Endothelial cell of umbilical vein (primary cell): ENCODE measurements around the gene EFTUD2. TPM values are rescaled to one million over a fixed set of nuclear protein-coding genes. Genes with fewer than 3 reads are reported as not detected.

ENCODE experiments used
- BruUV-seq: library from RNA; stranded (reverse); fragments of 400-500 nt; replicated peaks from 2 replicates; lab custom pipeline; 2021; lab: Mats Ljungman, UMichigan
- CTCF ChIA-PET: fragments of 300-600, 350-600 bp; sonication (Branson Sonifier 250); formaldehyde crosslinking; loops from one replicate; lab custom pipeline; 2021; ENCODE audit warnings: antibody characterized with exemption, inconsistent platforms; lab: Charles Lee
- POLR2A ChIA-PET: fragments of 300-600, 350-600 bp; sonication (Branson Sonifier 250); formaldehyde crosslinking; loops from one replicate; lab custom pipeline; 2021; ENCODE audit warnings: antibody characterized with exemption, inconsistent platforms; lab: Charles Lee
- DNase-seq: peaks from one replicate; pipeline ENCODE4 v3.0.0-alpha.2; 2011; ENCODE audit warnings: low read depth, low spot score
- FAIRE-seq: peaks from 2 replicates; lab custom pipeline; 2011; peaks lifted over from hg19 to GRCh38; lab: Jason Lieb, UNC
- H2AFZ ChIP-seq: 2 replicates; pipeline ENCODE4 v1.6.0; 2012; ENCODE audit warnings: low read depth, low read length, control low read depth, inconsistent platforms
- H3K27ac ChIP-seq: 2 replicates; pipeline ENCODE4 v1.5.1; 2011; ENCODE audit warnings: low read depth, mild to moderate bottlenecking, control low read depth, low read length, moderate library complexity; ENCODE audit not compliant: insufficient read depth
- H3K27me3 ChIP-seq, 2 experiments: 2 replicates each; pipeline versions ENCODE4 v1.6.0 to v1.6.1; 2011; ENCODE audit warnings: low read length in 2 of 2, mixed read lengths in 1 of 2; ENCODE audit not compliant: control insufficient read depth in 2 of 2, insufficient read depth in 2 of 2
- H3K36me3 ChIP-seq, 2 experiments: 2 replicates in 1 of 2; 3 replicates in 1 of 2; pipeline ENCODE4 v1.5.1; 2011; ENCODE audit warnings: low read length in 2 of 2, mild to moderate bottlenecking in 1 of 2, moderate library complexity in 1 of 2; ENCODE audit not compliant: control insufficient read depth in 2 of 2, insufficient read depth in 2 of 2; ENCODE audit errors: extremely low read depth in 1 of 2
- H3K4me1 ChIP-seq: 3 replicates; pipeline ENCODE4 v1.5.1; 2011; ENCODE audit warnings: mild to moderate bottlenecking, low read length; ENCODE audit not compliant: control insufficient read depth, insufficient read depth; ENCODE audit errors: extremely low read depth
- H3K4me2 ChIP-seq: 2 replicates; pipeline ENCODE4 v1.6.1; 2011; ENCODE audit warnings: low read length, control low read depth, mixed read lengths; ENCODE audit not compliant: insufficient read depth
- H3K4me3 ChIP-seq, 3 experiments: fragments of 200-600 bp in 1 of 3; sonication (generic), shearing (Covaris generic) in 1 of 3; replicated peaks in 1 of 3; 2 replicates each; pipeline ENCODE4 v1.5.1; 2011 to 2016; ENCODE audit warnings: control low read depth in 3 of 3, low read length in 3 of 3, mild to moderate bottlenecking in 2 of 3, inconsistent platforms in 1 of 3, low read depth in 1 of 3, moderate library complexity in 1 of 3; ENCODE audit not compliant: insufficient read depth in 1 of 3
- H3K79me2 ChIP-seq: 2 replicates; pipeline ENCODE4 v1.6.0; 2012; ENCODE audit warnings: low read length, inconsistent platforms; ENCODE audit not compliant: control insufficient read depth, insufficient read depth
- H3K9ac ChIP-seq: replicated peaks from 2 replicates; pipeline ENCODE3; 2011; ENCODE audit warnings: low read length, control low read depth; ENCODE audit not compliant: insufficient read depth; ENCODE audit errors: extremely low read depth
- H3K9me1 ChIP-seq: replicated peaks from 3 replicates; pipeline ENCODE4 v1.6.0; 2011; ENCODE audit warnings: mild to moderate bottlenecking, low read length; ENCODE audit not compliant: control insufficient read depth, insufficient read depth; ENCODE audit errors: extremely low read depth
- H3K9me3 ChIP-seq: replicated peaks from 2 replicates; pipeline ENCODE4 v1.5.1; 2012; ENCODE audit warnings: low read length, inconsistent platforms; ENCODE audit not compliant: control insufficient read depth, insufficient read depth
- H4K20me1 ChIP-seq: replicated peaks from 2 replicates; pipeline ENCODE3; 2011; ENCODE audit warnings: mild to moderate bottlenecking, low read length; ENCODE audit not compliant: control insufficient read depth, insufficient read depth; ENCODE audit errors: extremely low read depth
- EZH2 ChIP-seq: IDR thresholded peaks from 2 replicates; pipeline ENCODE4 v1.6.1; 2012; ENCODE audit warnings: borderline replicate concordance, low read depth, mild to moderate bottlenecking, moderate library complexity, low read length, inconsistent platforms; ENCODE audit not compliant: severe bottlenecking
- FOS ChIP-seq: IDR thresholded peaks from 2 replicates; pipeline ENCODE4 v1.6.1; 2011; ENCODE audit warnings: mild to moderate bottlenecking, low read length, moderate library complexity, borderline replicate concordance; ENCODE audit not compliant: insufficient read depth
- GATA2 ChIP-seq: IDR thresholded peaks from 2 replicates; pipeline ENCODE4 v1.7.0; 2011; ENCODE audit warnings: low read depth, mild to moderate bottlenecking, moderate library complexity, mixed read lengths, low read length; ENCODE audit not compliant: insufficient read length, insufficient read depth
- JUN ChIP-seq: IDR thresholded peaks from 2 replicates; pipeline ENCODE4 v1.6.1; 2011; ENCODE audit warnings: borderline replicate concordance, low read depth; ENCODE audit not compliant: insufficient read length, insufficient read depth
- MAX ChIP-seq: IDR thresholded peaks from 2 replicates; pipeline ENCODE4 v1.6.1; 2011; ENCODE audit not compliant: insufficient read depth, insufficient read length
- MYC ChIP-seq: IDR thresholded peaks from one replicate; pipeline ENCODE4 v1.6.1; 2011; ENCODE audit warnings: mild to moderate bottlenecking, low read depth, low read length
- POLR2A ChIP-seq: IDR thresholded peaks from 2 replicates; pipeline ENCODE4 v1.6.1; 2012; ENCODE audit warnings: low read depth, mild to moderate bottlenecking, control low read depth, low read length
- POLR2AphosphoS5 ChIP-seq: IDR thresholded peaks from 2 replicates; pipeline ENCODE4 v1.6.1; 2012; ENCODE audit warnings: low read depth, mild to moderate bottlenecking, control low read depth, low read length, moderate library complexity; ENCODE audit not compliant: insufficient read depth
- dilution Hi-C: fragments of 300-500 bp; cut with MboI; formaldehyde crosslinking; loops from one replicate; pipeline ENCODE4 v1.15.0; 2019; ENCODE audit warnings: low sequenced_read_pairs; ENCODE audit not compliant: extremely low pct_ligation_motif_present
- intact Hi-C: fragments of 100-400 bp; cut with micrococcal nuclease; formaldehyde crosslinking; loops from one replicate; pipeline ENCODE4 v1.10.0; 2022
- polyA plus RNA-seq, 4 experiments: library from polyadenylated mRNA; depleted of rRNA in 3 of 4; stranded (reverse) in 3 of 4; unstranded in 1 of 4; fragments of >200 nt; gene quantifications; 2 replicates each; pipeline versions ENCODE4 v1.2.1 to v1.2.3, GENCODE V29; 2011 to 2012; ENCODE audit warnings: missing spikeins in 1 of 4
- total RNA-seq: library from RNA; stranded (reverse); gene quantifications from 2 replicates; pipeline ENCODE4 v1.2.3, GENCODE V29; 2021
- TF ChIP-seq, protein P1 (sequence below), 2 donors: IDR thresholded peaks; 1 replicate in 1 of 2; 2 replicates in 1 of 2; pipeline ENCODE4 v1.5.1; 2011; ENCODE audit warnings: low read length in 2 of 2, mild to moderate bottlenecking in 2 of 2, moderate library complexity in 2 of 2, control low read depth in 1 of 2, inconsistent platforms in 1 of 2, low read depth in 1 of 2; ENCODE audit not compliant: insufficient read depth in 1 of 2; ENCODE audit errors: extremely low read depth in 1 of 2

EFTUD2 gene
- total and polyA plus RNA-seq, 2 donors (not counting 3 experiments of a cell fraction or from before 2014, with no cell fraction given), result 125 to 170 TPM

GRCh38 chr17:44940768-44941167 is 41.5 kb upstream of the EFTUD2 start:
- Histone ChIP-seq H3K36me3 (no peaks in the 10 kb centered on the region), H3K9ac (no peak overlapping the region), H2AFZ (no peak overlapping the region), H4K20me1 (no peaks in the 10 kb centered on the region), H3K4me2 (no peak overlapping the region), H3K27ac (no peak overlapping the region), H3K4me3 (no peak overlapping the region), H3K9me3 (no peaks in the 10 kb centered on the region), H3K4me1 (no peaks in the 10 kb centered on the region), H3K9me1 (no peaks in the 10 kb centered on the region), H3K27me3 (no peaks in the 10 kb centered on the region), H3K79me2 (peaks cover 89% of the 10 kb centered on the region)
- ChIA-PET CTCF (interaction anchor here (0.9 to 3.0 kb wide), 3 partner anchors 10 to 80 kb away, joined by 3 to 13 read pairs (median 5); no protein-coding TSS in a partner anchor), POLR2A (no interaction called here)
- dilution Hi-C loops (no loop called here), intact Hi-C loops (no loop called here)
- no TSS peak for BruUV-seq
- FAIRE-seq, result no peak
- no peak for DNase-seq
- TF ChIP-seq MYC (no peak), FOS (no peak), POLR2A (no peak), JUN (no peak), MAX (no peak), POLR2AphosphoS5 (no peak), EZH2 (no peak), GATA2 (no peak)
- TF ChIP-seq, protein P1, sequence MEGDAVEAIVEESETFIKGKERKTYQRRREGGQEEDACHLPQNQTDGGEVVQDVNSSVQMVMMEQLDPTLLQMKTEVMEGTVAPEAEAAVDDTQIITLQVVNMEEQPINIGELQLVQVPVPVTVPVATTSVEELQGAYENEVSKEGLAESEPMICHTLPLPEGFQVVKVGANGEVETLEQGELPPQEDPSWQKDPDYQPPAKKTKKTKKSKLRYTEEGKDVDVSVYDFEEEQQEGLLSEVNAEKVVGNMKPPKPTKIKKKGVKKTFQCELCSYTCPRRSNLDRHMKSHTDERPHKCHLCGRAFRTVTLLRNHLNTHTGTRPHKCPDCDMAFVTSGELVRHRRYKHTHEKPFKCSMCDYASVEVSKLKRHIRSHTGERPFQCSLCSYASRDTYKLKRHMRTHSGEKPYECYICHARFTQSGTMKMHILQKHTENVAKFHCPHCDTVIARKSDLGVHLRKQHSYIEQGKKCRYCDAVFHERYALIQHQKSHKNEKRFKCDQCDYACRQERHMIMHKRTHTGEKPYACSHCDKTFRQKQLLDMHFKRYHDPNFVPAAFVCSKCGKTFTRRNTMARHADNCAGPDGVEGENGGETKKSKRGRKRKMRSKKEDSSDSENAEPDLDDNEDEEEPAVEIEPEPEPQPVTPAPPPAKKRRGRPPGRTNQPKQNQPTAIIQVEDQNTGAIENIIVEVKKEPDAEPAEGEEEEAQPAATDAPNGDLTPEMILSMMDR (IDR thresholded peaks at IDR 0.05; ENCODE audit: extremely low read depth in 1 of 2, insufficient read depth in 1 of 2, low read depth in 1 of 2, low read length in 2 of 2), result no peak
